ENCODE data around the gene MED14.

GRCh38 chrX:40735325-40736169 is at the start of gene MED14:
- TF ChIP-seq, protein P1, sequence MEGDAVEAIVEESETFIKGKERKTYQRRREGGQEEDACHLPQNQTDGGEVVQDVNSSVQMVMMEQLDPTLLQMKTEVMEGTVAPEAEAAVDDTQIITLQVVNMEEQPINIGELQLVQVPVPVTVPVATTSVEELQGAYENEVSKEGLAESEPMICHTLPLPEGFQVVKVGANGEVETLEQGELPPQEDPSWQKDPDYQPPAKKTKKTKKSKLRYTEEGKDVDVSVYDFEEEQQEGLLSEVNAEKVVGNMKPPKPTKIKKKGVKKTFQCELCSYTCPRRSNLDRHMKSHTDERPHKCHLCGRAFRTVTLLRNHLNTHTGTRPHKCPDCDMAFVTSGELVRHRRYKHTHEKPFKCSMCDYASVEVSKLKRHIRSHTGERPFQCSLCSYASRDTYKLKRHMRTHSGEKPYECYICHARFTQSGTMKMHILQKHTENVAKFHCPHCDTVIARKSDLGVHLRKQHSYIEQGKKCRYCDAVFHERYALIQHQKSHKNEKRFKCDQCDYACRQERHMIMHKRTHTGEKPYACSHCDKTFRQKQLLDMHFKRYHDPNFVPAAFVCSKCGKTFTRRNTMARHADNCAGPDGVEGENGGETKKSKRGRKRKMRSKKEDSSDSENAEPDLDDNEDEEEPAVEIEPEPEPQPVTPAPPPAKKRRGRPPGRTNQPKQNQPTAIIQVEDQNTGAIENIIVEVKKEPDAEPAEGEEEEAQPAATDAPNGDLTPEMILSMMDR (IDR thresholded peaks at IDR 0.05), result peak in 2 of 3 experiments; percentile 13 to 33
- TF ChIP-seq POLR2A (IDR thresholded peaks at IDR 0.05), result no peak

Measured in testis (tissue), 2 donors.